Raji (cell line): ENCODE measurements around the gene RBBP8NL.

Experiments used
- POLR2A ChIP-seq: IDR thresholded peaks from 2 replicates; pipeline ENCODE4 v1.6.1; 2011; ENCODE audit warnings: low read depth, low read length, control low read depth; ENCODE audit not compliant: insufficient read depth

The RBBP8NL gene

GRCh38 chr20:62422636-62423325 lies 4.6 kb downstream of the RBBP8NL start:
- no peak for TF ChIP-seq POLR2A

GRCh38 chr20:62421716-62421990 lies 5.7 kb downstream of the RBBP8NL start:
- TF ChIP-seq POLR2A, result no peak

- TF ChIP-seq POLR2A, result no peak
These were observed 6.3 kb downstream of the RBBP8NL start for GRCh38 chr20:62420846-62421715.

- no peak for TF ChIP-seq POLR2A
These were observed 7.6 kb downstream of the RBBP8NL start for GRCh38 chr20:62419759-62420158.

GRCh38 chr20:62418709-62419487 lies 8.4 kb downstream of the RBBP8NL start:
- TF ChIP-seq POLR2A, result no peak

- no peak for TF ChIP-seq POLR2A
These were observed 9.2 kb downstream of the RBBP8NL start for GRCh38 chr20:62417981-62418708.

- TF ChIP-seq POLR2A, result no peak
These were observed 10.4 kb downstream of the RBBP8NL start for GRCh38 chr20:62416651-62417637.

- no peak for TF ChIP-seq POLR2A
These were observed 11.8 kb downstream of the RBBP8NL start for GRCh38 chr20:62415354-62416111.

GRCh38 chr20:62413896-62414481 lies 13.3 kb downstream of the RBBP8NL start:
- no peak for TF ChIP-seq POLR2A

- TF ChIP-seq POLR2A, result no peak
These were observed 14.2 kb downstream of the RBBP8NL start for GRCh38 chr20:62413025-62413570.

GRCh38 chr20:62412194-62413024 lies 14.9 kb downstream of the RBBP8NL start:
- no peak for TF ChIP-seq POLR2A
